ENCODE data around the gene BAHCC1.

BAHCC1 gene

DNA sequence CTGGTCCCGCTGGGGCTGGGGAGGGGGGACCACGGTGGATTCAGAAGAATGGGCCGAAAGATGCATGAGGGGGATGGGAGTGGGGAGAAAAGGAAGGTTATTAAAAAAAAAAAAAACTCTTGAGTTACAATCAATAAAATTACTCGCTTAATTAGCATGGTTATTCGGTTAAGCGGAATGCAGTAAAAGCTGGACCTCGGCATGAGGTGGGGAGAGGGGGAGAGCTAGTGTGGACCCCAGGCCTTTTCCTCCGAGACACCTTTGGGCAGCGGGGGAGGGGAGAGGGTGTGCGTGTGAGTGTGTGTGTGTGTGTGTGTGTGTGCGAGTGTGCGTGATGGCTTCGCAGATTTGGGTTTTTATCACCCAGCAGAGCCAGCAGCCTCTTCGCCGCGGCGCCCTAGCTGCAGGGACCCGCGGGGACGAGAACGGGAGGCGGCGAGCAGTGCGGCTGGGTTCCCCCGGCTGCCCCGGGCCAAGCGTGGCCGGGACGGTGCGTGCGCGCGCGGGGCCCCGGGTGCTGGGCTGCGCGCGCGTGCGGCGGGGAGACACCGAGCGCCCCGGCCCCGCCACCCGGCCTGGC lies 3.7 kb downstream of the BAHCC1 start:
- no peak for FAIRE-seq

DNA sequence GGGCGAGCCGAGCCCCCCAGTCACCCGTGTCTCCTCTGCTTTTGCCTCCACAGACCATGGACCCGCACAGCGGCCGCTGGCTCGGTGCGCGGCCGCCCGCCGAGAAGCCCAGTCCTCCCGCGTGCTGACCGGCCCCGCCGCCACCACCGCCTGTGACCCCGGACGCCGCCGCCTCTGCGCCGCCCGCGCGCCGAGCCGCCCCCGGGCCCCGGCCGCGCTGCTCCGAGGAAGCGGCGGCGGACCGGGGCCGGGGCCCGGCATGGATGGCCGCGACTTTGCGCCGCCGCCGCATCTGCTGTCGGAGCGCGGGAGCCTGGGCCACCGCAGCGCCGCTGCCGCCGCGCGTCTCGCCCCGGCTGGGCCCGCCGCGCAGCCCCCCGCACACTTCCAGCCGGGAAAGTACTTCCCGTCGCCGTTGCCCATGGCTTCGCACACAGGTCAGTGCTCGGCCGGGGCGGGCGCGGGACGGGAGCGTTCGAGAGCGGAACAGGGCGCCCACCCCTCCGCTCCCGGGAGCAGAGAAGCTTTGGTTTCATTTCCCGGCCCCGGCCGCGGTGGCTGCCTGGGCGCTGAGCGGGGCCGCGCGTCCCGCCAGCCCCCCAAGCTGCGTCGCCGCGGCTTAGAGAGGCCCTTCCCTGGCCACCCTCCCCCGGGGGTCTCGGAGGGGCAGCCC lies 4.4 kb downstream of the BAHCC1 start:
- no peak for FAIRE-seq

DNA sequence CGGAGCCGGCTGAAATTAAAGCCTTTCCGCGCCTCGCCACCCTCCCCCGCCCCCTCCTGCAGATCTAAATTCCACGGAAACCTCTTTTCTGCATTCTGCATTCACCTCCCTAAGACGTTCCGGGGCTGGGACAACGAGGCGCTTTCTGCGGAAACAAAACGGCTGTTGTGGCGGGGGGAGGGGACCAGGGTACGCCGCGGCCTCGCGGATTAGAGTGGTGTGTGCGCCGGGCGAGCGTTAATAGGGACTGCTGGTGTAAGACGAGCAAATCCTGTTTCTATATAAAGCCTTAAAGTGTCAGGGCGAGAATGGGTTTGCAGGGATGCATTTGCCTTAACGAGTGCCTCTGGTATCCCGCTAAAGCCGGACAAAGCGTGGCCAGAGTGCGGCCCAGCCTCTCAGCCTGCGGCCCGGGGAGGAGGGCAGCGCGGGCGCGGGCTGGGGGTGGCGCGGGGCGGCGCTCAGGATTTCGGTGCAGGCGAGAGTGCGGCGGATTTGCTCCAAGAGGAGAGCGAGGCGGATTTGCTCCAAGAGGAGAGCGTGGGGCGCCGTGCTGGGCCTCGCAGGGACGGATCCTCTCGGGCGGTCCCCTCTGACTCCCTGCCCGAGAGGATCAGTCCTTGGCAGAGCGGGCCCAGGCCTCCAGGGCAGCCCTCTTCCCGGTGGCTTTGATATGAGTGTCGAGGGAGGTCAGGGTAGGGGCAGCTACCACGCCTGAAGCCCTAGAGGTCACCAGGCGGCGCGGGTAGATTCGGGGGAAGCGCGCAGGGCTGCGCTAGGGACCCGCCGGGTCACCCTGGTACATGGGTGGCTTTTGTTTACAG lies 5.1 kb downstream of the BAHCC1 start:
- no peak for FAIRE-seq

DNA sequence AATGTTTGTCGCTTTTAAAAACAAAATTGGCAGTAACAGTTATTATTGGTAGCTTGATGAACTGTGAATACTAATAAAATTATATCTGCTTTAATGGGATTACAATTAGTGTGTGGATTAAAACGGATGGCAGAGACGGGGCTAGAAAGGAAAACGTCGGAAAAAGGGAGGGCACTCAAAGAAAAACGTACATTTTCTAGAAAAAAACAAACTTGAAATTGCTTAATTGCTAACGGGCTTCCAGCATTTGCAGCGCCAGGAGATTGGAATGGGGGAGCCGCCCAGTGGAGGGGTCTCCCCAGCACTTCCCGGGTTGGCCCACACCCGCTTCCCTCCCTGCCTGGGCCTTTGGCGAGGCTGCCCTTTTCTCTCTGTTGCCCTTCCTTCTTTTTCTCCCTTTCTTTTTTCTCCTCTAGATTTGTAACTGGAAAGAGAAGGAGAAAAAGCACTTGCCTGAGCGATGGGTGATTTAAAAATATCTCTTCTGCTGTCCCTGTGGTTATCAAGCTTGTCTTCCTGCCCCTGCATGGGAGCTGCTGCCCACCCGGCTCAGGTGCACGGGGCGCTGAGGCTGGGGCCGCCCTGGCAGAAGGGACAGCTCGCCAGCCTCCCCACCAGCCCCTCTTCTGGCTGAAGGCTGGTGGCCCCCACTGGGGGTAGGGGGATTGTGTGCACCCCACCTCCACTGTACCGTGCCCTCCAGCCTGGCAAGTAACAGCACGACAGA lies 5.9 kb downstream of the BAHCC1 start:
- no peak for FAIRE-seq

DNA sequence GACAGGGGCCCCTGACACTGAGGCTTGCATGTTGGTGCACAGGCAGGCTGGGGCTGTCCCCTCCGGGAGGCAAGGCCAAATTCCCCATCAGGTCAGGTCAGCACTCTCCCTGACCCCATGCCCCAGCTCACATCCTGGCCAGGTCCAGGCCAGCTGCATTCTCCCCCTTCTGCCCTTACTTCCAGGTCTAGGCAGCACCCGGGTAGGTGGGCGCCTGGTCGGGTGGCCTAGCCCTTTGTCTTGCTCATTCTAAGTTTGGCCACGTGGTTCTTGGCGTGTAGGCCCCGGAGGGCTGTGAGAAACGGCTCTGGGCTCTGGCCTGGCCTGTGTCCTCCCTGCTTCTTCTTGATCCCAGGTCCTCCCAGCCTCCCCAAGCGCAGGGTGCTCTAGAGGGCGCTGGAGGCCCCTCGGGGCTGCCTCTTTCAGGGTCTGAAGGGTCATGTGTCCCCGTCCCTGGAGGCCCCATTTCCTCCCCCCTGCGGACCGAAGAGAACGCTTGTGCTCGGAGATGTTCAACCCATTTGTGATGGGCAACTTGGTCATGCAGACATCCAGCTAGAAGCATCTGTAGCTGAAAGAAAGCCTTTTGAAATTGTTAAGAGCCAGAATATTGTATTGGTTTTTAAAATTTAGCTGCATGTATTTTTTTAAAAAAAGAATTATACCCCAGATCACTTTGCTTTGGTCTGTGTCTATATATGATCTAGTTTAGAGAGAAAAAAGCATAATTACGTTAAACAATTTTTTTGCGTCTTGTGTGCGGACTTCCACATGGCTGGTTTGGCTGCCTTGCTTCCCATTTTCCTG lies 6.7 kb downstream of the BAHCC1 start:
- FAIRE-seq, result no peak

DNA sequence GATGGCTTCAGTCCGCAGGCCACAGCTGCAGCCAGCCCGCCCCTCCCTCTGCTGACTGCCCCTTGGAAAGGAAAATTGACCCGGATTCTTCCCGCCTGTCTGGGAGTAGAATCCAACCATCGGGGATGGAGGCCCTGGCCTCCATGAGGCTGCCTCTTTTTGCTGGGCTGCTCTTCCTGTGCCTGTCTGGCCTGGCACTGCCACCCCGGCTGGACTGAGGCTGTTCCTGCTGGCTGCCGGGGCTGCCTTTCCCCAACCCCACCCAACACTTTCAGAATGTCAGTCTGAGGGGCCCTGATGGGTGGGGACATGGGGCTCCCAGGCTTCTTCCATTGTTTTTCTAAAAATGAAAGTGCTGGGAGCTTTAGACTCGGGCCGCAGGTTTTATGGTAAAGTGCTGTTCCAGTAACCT lies 7.3 kb downstream of the BAHCC1 start:
- no peak for FAIRE-seq

DNA sequence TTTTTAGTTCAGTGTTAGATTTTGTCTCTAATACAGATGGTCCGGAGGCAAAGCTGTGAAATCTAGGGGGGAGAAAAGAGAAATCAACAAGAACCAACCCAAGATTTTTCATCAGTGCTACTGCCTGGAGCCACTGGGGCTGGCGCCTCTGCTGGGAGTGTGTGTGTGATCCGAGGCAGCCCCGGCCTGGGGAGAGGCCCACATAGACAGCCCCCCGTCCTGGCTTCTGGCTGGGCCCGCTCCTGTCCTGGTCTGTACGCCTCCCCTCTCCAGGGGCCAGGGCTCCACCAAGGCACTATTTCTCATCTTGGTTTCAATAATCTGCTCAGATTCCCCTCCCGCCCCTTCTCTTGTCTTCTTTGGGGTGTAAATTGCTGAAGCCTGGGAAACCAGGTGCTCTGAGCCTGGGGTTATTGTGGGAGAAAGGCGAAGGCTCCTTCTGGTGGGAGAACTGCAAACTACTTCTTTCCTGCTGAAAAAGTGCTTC lies 7.8 kb downstream of the BAHCC1 start:
- no peak for FAIRE-seq

DNA sequence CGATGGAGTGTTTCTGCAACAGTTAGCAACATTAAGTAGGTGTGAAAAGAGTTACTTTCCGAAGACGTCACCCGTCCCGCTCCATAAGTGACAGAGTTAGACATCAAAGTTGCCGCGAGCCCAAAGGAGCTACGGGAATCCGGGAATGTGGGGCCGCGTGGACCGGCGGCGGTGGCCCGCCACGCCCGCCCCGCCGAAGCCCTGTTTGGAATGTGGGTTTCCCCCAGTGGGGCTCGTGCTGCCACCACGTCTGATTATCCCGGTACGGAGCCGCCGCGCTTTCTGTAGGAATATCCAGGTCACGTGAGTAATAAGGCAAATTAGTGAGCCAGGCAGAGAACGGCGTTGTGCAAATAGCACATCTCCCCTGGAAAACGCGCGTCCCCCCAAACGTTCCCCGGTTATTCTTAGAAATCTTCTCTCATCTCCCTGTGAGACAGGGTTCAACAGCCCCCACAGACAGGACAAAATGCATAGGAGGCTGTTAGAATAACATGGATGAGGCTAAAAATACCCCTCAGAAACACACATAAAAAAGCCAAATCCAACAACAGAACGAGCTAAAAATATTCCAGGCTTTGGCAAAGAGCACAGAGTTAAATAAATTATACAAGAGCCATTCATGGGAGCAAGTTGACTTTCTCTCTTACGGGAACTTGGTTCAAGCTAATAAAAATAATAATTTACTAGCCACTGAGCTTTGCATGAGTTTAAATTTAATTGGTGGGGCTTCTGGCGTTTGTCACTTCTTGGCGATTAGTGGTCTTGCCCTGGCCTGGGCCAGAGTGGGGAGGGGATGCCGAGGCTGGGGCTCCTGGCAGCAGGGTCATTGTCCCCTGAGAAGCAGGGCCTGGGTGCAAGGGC lies 8.6 kb downstream of the BAHCC1 start:
- no peak for FAIRE-seq

DNA sequence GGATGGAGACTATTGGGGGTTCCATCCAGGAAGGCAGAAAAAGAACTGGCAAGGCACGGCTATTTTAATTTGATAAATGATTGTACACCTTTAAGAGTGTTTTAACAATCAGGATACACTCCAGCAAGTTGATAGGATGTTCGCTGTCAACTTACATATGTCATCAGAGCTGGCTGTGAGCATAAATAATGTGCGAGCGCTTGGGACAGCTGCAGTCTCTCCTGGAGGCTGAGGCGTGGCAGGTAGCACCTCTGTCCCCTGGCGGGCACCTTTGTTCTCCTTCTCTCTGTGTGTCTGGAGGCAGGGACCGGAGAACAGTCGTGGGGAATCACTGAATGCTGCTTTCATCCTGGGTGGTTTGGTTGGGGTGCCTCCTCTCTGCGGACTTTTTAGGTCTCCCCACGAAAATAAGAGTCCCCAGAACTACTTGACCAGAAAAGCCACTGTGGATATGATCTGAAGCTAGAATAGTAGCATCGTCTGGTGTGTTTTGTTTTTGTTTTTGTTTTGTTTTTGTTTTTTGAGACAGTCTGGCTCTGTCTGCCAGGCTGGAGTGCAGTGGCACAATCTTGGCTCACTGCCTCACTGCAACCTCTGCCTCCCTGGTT lies 9.4 kb downstream of the BAHCC1 start:
- peak; percentile 33 for FAIRE-seq

DNA sequence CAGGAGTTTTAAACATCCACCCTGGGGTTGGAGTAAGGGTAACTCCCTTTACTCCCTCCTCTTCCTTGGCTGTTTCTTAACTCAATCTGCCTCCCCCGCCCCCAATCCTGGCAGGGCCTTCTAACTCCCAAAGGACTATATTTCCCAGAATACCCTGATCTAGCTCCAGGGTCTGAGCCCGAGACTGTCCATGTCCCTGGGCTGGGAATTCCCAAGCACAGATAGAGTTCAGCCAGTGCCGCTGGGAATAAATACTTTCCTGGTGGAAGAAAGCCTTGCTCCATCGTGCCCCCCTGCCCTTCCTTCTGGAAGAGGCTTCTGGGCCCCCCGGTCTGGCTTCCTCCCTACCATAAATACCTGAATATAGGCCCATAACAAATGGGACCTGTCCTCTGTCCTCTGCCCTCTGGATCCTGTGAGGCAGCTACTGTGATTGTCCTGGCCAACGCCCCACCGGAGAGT lies 10.2 kb downstream of the BAHCC1 start:
- no peak for FAIRE-seq

DNA sequence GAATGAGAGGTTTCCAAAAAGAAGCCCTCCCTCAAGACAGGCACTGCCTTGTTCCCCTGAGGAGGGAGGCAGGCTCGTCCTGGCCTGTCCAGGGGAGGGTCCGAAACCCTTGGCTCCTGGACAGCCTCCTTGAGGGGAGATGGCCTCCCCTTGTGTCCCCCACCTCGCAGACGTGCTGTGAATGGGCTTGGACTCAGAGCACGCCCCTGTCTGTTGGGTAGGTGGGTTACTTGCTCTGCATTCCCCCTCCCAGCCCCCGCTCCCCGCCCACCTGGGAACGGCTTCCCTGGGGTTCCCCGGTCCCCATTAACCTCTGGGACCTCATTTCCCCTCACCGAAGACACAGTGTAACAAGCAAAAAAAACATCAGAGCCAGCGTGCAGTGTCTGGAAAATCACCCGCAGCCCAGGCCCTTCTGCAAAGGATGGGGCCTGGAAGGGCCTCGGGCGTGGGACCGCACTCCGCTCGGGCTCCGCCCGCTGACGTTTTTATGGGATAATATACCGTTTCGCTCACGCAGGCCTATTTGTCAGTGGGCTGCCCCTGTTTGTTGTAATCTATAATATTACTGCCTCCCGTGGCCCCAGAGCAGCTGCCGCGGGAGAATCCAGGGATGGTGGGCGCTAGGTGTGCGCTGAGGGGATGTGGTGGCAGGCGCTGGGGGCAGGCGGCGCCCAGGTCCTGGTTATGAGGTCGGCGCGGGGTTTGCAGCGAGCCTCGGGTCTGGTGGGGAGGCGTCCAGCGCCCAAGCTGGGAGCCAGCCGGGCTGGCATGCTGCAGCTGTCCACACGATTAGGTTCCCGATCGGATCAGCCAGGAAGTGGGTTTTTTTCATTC lies 11.1 kb downstream of the BAHCC1 start:
- no peak for FAIRE-seq

DNA sequence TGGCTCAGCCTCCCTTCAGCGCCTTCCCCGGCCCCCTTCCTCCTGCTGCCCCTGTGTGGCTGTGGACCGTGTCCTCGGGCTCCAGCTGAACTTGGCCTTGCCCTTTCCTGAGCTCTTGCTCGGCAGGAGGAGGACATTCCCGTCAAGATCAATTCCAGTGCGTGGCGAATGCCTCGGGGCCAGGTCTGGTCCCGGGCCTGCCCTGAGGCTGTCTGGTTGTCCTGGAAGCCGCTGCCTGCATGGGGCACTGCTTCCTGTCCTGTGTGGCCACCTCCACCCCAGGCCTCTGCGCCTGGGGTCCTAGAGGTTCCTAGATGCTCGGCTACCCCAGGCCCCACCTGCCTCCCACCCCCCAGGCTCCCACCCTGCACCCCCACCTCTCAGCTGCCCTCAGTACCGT lies 12.8 kb downstream of the BAHCC1 start:
- FAIRE-seq, result no peak

DNA sequence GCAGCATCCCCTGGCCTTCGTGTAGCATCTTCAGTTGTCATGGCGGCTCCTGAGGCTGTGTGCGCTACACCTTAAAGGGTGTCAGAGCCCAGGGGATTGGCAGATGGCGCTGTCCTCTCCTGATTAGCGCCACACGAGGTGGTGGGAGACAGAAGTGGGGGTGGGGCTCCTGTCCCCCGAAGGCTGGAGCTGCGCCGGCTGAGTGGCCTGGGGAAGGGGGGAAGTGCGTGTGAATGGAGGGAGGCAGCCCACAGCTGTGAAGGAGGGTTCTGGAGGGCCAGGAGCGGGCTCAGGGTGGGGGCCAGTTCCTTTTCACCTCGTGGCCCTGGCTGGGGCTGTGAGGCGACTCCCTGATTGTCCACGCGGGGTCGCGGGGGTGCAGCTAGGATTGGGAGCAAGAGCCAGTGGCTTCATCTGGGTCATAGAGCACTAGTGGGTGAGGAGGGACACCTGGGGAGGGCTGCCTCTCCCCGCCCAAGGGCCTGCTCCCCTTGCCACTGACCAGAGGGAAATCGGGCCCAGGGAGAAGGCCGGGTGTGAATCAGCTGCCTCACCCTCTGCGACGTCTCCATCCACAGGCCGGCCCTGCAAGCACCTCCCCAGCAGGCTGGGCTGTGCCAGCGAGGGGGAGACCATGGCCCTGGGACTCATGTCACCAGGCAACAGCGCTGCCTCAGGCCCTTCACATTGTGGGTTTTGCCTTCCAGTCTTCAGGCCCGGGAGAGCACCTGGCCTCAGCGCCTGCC lies 14.1 kb downstream of the BAHCC1 start:
- no peak for FAIRE-seq

DNA sequence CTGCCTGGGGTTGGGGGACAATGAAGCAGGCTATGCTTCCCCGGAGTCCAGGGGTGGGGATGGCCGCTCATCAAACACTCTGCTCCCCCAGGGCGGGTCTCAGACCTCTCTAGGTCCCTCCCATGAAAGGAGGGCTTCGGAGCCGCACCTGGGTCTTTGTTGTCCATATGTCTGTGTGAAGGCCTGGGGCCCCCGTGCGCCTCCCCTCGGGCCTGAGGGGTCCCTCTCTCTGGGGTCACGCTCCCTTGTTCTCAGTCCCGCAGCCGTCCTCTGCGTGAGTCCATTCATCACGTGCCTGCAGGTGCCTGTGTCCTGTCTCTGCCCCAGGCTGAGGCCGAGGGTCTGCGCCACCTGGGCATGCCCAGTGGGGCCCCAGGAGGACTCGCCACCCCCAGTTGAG lies 15.6 kb downstream of the BAHCC1 start:
- FAIRE-seq, result no peak

DNA sequence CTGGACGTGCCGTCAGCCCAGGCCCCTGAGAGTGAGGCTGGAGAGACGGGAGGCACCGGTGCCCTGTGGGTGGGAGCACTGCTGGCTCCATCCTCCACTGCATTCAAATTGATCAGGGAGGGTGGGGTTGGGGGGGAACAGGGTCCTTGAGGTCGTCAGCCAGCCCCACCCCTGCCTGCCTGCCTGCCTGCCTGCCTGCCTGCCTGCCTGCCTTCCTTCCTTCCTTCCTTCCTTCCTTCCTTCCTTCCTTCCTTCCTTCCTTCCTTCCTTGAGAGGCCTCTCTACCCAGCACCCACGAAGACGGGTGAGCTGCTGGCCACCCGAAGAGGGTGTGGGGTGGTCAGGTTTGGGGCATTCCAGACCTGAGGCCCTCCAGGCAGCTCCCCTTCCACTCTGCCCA lies 16.0 kb downstream of the BAHCC1 start:
- FAIRE-seq, result no peak

DNA sequence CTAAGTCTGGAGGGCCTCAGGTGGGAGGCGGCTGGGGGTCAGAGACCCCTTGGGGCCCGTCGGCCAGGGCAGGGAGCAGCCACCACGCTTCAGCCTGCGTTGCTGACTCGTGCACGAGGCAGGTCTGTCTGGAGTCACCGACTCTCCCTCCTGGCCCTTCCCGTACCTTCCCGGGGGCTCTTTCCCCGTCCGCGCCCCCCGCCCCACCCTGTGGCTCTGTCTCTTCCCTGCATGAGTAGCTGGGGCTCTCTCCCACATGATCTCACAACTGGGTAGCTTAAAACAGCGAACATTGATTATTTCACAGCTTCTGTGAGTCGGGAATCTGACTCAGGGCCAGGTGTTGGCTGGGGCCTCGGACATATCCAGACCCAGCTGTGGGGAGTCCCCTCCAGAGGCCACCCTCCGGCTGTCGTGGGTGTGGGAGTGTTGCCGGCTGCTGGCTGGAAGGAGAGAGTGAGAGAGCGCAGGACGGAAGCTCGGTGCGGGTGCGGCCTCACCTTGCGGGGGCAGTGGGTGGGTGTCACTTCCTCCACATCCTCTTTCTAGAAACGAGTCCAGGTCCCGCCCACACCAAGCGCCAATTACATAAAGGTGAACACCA lies 17.3 kb downstream of the BAHCC1 start:
- FAIRE-seq, result no peak

DNA sequence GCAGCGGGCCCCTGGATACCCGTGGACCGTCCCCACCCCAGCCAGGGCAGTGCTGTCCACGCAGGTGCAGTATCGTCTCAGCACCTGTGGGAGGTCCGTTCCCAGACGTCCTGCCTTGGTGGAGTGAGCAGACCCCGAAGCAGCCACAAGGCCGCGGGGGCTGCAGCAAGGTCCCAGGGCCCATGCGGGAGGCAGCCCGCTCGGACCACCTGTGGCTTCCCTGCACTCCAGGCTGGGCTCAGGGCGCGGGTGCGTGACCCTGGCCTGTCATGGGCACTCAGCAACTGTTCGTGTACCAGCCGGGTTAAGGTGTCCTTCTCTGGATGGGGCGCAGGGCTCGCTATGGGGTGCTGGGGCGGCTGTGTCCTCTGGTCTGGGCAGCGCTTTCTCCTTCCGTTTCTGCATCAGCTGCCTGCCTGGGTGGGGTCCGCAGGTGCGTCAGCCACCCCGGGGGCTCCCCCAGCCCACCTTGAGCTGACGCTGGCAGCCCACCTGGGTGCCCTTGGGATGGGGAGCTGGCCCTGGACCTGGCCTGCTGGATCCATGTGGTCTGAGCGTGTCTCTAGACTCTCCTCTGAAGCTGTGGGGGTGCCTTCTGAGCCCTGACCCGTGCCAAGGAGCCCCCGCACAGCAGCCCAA lies 18.4 kb downstream of the BAHCC1 start:
- FAIRE-seq, result no peak

Data from islet of Langerhans (tissue), 1 donor.